Measurements from ENCODE around the gene CPSF2. TPM values are rescaled to one million over a fixed set of nuclear protein-coding genes. Genes with fewer than 3 reads are reported as not detected.

Gene CPSF2
- total and polyA plus RNA-seq, 4 donors, result 9.6 to 19.4 (median 14.2) TPM

GRCh38 chr14:92106143-92106926 is 15.4 kb upstream of the CPSF2 start, which contains the start of gene ATXN3 (continued):
- TF ChIP-seq CTCF (IDR thresholded peaks at IDR 0.05; ENCODE audit: low read depth, low read length, missing input control) (peak; percentile 67), RAD21 (IDR thresholded peaks at IDR 0.05) (peak; percentile 66 to 69), ZBTB33 (IDR thresholded peaks at IDR 0.05) (peak; percentile 15), JUND (IDR thresholded peaks at IDR 0.05) (no peak), HNF4A (conservative IDR thresholded peaks at IDR 0.05) (no peak), SP1 (IDR thresholded peaks at IDR 0.05) (no peak)

GRCh38 chr14:92108345-92109254 is 13.2 kb upstream of the CPSF2 start:
- H3K36me3 ChIP-seq (ENCODE audit: control insufficient read depth in 4 of 4, insufficient read depth in 3 of 4, low read depth in 1 of 4, low read length in 3 of 4), result no peaks in the 10 kb centered on the region
- no peak overlapping the region for H3K9ac ChIP-seq (ENCODE audit: low read depth in 1 of 2, low read length in 2 of 2)
- H3K9me3 ChIP-seq (ENCODE audit: control insufficient read depth in 4 of 4, low read length in 3 of 4), result no peaks in the 10 kb centered on the region
- H3K4me1 ChIP-seq (ENCODE audit: control insufficient read depth in 4 of 4, insufficient read depth in 4 of 4, low read length in 3 of 4), result peaks cover 0 to 13% (median 5%) of the 10 kb centered on the region in 4 donors
- H3K4me3 ChIP-seq (ENCODE audit: low read depth in 1 of 3, low read length in 3 of 3), result no peak overlapping the region
- WGBS, result 27% methylated on average over 11 of the region's 11 CpGs
- no peak overlapping the region for H3K27ac ChIP-seq (ENCODE audit: low read depth in 1 of 2, low read length in 2 of 2)
- no peaks in the 10 kb centered on the region for H3K27me3 ChIP-seq (ENCODE audit: control insufficient read depth in 4 of 4, insufficient read depth in 4 of 4, low read length in 3 of 4)
- DNase-seq (ENCODE audit: low spot score), result no peak
- TF ChIP-seq ZBTB33 (IDR thresholded peaks at IDR 0.05) (no peak), EGR1 (IDR thresholded peaks at IDR 0.05; ENCODE audit: low read depth in 2 of 2) (no peak), ATF3 (IDR thresholded peaks at IDR 0.05) (no peak), NR2F2 (IDR thresholded peaks at IDR 0.05) (no peak), YY1 (IDR thresholded peaks at IDR 0.05) (no peak), RAD21 (IDR thresholded peaks at IDR 0.05) (no peak), REST (IDR thresholded peaks at IDR 0.05) (no peak), HNF4A (conservative IDR thresholded peaks at IDR 0.05) (no peak)
